SK-N-SH treated with all-trans-retinoic acid at 6 μM for 48 hours (cell line): ENCODE data around the gene OPRL1.

Experiments
- ATAC-seq: fragments of 200-7000 bp; cut with Tn5 transposase; 3 replicates; pipeline ENCODE4 v1.9.1; 2020; ENCODE audit warnings: mild to moderate bottlenecking, moderate library complexity
- ARNTL ChIP-seq: fragments of 450-650 bp; formaldehyde crosslinking; IDR thresholded peaks from 2 replicates; pipeline ENCODE4 v1.5.0; 2020; ENCODE audit warnings: low read depth, mild to moderate bottlenecking, moderate library complexity, borderline replicate concordance
- BACH2 ChIP-seq: fragments of 250-450 bp; sonication (Bioruptor Pico); IDR thresholded peaks from 2 replicates; pipeline ENCODE4 v1.9.0; 2021; ENCODE audit warnings: mild to moderate bottlenecking, borderline replicate concordance
- CSDC2 ChIP-seq: fragments of 250-450 bp; sonication (Bioruptor Pico); IDR thresholded peaks from 2 replicates; pipeline ENCODE4 v1.5.0; 2020; ENCODE audit warnings: mild to moderate bottlenecking, moderate library complexity
- GLIS3 ChIP-seq: fragments of 250-450 bp; sonication (Bioruptor Pico); IDR thresholded peaks from 2 replicates; pipeline ENCODE4 v1.5.0; 2020; ENCODE audit warnings: mild to moderate bottlenecking, moderate library complexity
- ISL1 ChIP-seq: fragments of 250-450 bp; sonication (Bioruptor Pico); IDR thresholded peaks from 2 replicates; pipeline ENCODE4 v2.1.2; 2022; ENCODE audit warnings: mild to moderate bottlenecking, moderate library complexity
- OSR1 ChIP-seq: fragments of 250-450 bp; sonication (Bioruptor Pico); IDR thresholded peaks from 2 replicates; pipeline ENCODE4 v1.8.0; 2022; ENCODE audit warnings: moderate library complexity, mild to moderate bottlenecking, inconsistent platforms
- RARB ChIP-seq: fragments of 250-450 bp; sonication (Bioruptor Pico); IDR thresholded peaks from 2 replicates; pipeline ENCODE4 v1.8.0; 2021; ENCODE audit warnings: mild to moderate bottlenecking, moderate library complexity
- SNAI2 ChIP-seq: fragments of 250-450 bp; sonication (Bioruptor Pico); IDR thresholded peaks from 2 replicates; pipeline ENCODE4 v1.5.0; 2020; ENCODE audit warnings: mild to moderate bottlenecking, moderate library complexity
- TCF4 ChIP-seq: fragments of 250-450 bp; sonication (Bioruptor Pico); IDR thresholded peaks from 2 replicates; pipeline ENCODE4 v1.8.0; 2021; ENCODE audit warnings: mild to moderate bottlenecking, moderate library complexity, borderline replicate concordance
- TOX ChIP-seq: fragments of 250-450 bp; sonication (Bioruptor Pico); IDR thresholded peaks from 2 replicates; pipeline ENCODE4 v1.8.0; 2021; ENCODE audit warnings: mild to moderate bottlenecking, moderate library complexity, borderline replicate concordance
- ZC3H10 ChIP-seq: fragments of 250-450 bp; sonication (Bioruptor Pico); IDR thresholded peaks from 2 replicates; pipeline ENCODE4 v1.5.1; 2021; ENCODE audit warnings: mild to moderate bottlenecking, moderate library complexity
- ZFP3 ChIP-seq: fragments of 250-450 bp; sonication (Bioruptor Pico); IDR thresholded peaks from 2 replicates; pipeline ENCODE4 v1.5.0; 2020; ENCODE audit warnings: mild to moderate bottlenecking, moderate library complexity
- ZNF8 ChIP-seq: fragments of 450-650 bp; formaldehyde crosslinking; IDR thresholded peaks from 2 replicates; pipeline ENCODE4 v1.5.0; 2020; ENCODE audit warnings: mild to moderate bottlenecking, moderate library complexity
- TF ChIP-seq, protein P1 (sequence below): fragments of 250-450 bp; sonication (Bioruptor Pico); IDR thresholded peaks from 2 replicates; pipeline ENCODE4 v1.8.0; 2020; ENCODE audit warnings: mild to moderate bottlenecking, moderate library complexity, borderline replicate concordance
- TF ChIP-seq, protein P2 (sequence below): fragments of 250-450 bp; sonication (Bioruptor Pico); IDR thresholded peaks from 2 replicates; pipeline ENCODE4 v1.8.0; 2021; ENCODE audit warnings: low read depth, mild to moderate bottlenecking, moderate library complexity, borderline replicate concordance
- TF ChIP-seq, protein P3 (sequence below): fragments of 250-450 bp; sonication (Bioruptor Pico); IDR thresholded peaks from 2 replicates; pipeline ENCODE4 v1.5.1; 2020; ENCODE audit warnings: low read depth, mild to moderate bottlenecking, moderate library complexity
- TF ChIP-seq, protein P4 (sequence below): fragments of 250-450 bp; sonication (Bioruptor Pico); IDR thresholded peaks from 2 replicates; pipeline ENCODE4 v1.5.0; 2020; ENCODE audit warnings: mild to moderate bottlenecking, moderate library complexity
- TF ChIP-seq, protein P5 (sequence below): fragments of 250-450 bp; sonication (Bioruptor Pico); IDR thresholded peaks from 2 replicates; pipeline ENCODE4 v1.5.1; 2021; ENCODE audit warnings: mild to moderate bottlenecking, moderate library complexity

The OPRL1 gene

DNA sequence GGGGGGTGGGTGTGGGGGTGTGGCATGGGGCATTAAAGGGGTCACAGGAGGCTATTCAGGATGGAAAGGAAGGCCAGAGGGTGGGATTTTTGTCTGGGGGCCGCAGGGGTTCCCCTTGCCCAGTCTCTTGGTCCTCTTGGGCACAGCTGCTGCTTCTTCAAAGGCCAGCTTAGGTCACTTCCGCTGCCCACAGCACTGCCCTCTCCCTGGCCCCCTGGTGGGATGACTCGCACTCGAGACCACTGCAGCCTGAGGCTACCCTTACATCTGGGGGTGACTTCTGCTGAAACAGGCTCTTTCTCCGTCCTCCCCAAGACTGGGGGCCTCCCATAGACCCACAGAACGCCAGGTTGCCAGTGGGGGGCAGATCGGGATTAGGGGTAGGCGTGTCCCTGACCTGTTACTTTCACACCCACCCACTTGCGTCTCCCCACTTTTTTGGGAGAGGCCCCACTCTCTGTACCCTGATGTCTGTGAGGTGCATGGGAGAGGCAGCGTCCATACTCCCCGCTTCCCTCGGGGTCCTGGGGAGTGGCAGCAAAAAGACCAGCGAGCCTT lies 3.0 kb downstream of the OPRL1 start:
- ATAC-seq, result no peak
- no peak for TF ChIP-seq BACH2 (CRISPR knock-in tag)
- TF ChIP-seq GLIS3, result no peak
- no peak for TF ChIP-seq ISL1 (CRISPR knock-in tag)
- TF ChIP-seq, protein P1, sequence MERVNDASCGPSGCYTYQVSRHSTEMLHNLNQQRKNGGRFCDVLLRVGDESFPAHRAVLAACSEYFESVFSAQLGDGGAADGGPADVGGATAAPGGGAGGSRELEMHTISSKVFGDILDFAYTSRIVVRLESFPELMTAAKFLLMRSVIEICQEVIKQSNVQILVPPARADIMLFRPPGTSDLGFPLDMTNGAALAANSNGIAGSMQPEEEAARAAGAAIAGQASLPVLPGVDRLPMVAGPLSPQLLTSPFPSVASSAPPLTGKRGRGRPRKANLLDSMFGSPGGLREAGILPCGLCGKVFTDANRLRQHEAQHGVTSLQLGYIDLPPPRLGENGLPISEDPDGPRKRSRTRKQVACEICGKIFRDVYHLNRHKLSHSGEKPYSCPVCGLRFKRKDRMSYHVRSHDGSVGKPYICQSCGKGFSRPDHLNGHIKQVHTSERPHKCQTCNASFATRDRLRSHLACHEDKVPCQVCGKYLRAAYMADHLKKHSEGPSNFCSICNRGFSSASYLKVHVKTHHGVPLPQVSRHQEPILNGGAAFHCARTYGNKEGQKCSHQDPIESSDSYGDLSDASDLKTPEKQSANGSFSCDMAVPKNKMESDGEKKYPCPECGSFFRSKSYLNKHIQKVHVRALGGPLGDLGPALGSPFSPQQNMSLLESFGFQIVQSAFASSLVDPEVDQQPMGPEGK (CRISPR knock-in tag), result no peak
- no peak for TF ChIP-seq ZFP3 (CRISPR knock-in tag)
- TF ChIP-seq ZNF8 (CRISPR knock-in tag), result no peak
- no peak for TF ChIP-seq TOX
- no peak for TF ChIP-seq ARNTL
- TF ChIP-seq SNAI2 (CRISPR knock-in tag), result no peak
- TF ChIP-seq, protein P2, sequence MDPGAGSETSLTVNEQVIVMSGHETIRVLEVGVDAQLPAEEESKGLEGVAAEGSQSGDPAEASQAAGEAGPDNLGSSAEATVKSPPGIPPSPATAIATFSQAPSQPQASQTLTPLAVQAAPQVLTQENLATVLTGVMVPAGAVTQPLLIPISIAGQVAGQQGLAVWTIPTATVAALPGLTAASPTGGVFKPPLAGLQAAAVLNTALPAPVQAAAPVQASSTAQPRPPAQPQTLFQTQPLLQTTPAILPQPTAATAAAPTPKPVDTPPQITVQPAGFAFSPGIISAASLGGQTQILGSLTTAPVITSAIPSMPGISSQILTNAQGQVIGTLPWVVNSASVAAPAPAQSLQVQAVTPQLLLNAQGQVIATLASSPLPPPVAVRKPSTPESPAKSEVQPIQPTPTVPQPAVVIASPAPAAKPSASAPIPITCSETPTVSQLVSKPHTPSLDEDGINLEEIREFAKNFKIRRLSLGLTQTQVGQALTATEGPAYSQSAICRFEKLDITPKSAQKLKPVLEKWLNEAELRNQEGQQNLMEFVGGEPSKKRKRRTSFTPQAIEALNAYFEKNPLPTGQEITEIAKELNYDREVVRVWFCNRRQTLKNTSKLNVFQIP (CRISPR knock-in tag), result no peak
- TF ChIP-seq, protein P3, sequence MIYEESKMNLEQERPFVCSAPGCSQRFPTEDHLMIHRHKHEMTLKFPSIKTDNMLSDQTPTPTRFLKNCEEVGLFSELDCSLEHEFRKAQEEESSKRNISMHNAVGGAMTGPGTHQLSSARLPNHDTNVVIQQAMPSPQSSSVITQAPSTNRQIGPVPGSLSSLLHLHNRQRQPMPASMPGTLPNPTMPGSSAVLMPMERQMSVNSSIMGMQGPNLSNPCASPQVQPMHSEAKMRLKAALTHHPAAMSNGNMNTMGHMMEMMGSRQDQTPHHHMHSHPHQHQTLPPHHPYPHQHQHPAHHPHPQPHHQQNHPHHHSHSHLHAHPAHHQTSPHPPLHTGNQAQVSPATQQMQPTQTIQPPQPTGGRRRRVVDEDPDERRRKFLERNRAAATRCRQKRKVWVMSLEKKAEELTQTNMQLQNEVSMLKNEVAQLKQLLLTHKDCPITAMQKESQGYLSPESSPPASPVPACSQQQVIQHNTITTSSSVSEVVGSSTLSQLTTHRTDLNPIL, result no peak
- TF ChIP-seq, protein P4, sequence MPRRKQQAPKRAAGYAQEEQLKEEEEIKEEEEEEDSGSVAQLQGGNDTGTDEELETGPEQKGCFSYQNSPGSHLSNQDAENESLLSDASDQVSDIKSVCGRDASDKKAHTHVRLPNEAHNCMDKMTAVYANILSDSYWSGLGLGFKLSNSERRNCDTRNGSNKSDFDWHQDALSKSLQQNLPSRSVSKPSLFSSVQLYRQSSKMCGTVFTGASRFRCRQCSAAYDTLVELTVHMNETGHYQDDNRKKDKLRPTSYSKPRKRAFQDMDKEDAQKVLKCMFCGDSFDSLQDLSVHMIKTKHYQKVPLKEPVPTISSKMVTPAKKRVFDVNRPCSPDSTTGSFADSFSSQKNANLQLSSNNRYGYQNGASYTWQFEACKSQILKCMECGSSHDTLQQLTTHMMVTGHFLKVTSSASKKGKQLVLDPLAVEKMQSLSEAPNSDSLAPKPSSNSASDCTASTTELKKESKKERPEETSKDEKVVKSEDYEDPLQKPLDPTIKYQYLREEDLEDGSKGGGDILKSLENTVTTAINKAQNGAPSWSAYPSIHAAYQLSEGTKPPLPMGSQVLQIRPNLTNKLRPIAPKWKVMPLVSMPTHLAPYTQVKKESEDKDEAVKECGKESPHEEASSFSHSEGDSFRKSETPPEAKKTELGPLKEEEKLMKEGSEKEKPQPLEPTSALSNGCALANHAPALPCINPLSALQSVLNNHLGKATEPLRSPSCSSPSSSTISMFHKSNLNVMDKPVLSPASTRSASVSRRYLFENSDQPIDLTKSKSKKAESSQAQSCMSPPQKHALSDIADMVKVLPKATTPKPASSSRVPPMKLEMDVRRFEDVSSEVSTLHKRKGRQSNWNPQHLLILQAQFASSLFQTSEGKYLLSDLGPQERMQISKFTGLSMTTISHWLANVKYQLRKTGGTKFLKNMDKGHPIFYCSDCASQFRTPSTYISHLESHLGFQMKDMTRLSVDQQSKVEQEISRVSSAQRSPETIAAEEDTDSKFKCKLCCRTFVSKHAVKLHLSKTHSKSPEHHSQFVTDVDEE (CRISPR knock-in tag), result no peak
- TF ChIP-seq RARB (CRISPR knock-in tag), result no peak
- TF ChIP-seq, protein P5, sequence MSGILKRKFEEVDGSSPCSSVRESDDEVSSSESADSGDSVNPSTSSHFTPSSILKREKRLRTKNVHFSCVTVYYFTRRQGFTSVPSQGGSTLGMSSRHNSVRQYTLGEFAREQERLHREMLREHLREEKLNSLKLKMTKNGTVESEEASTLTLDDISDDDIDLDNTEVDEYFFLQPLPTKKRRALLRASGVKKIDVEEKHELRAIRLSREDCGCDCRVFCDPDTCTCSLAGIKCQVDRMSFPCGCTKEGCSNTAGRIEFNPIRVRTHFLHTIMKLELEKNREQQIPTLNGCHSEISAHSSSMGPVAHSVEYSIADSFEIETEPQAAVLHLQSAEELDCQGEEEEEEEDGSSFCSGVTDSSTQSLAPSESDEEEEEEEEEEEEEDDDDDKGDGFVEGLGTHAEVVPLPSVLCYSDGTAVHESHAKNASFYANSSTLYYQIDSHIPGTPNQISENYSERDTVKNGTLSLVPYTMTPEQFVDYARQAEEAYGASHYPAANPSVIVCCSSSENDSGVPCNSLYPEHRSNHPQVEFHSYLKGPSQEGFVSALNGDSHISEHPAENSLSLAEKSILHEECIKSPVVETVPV (CRISPR knock-in tag), result no peak

DNA sequence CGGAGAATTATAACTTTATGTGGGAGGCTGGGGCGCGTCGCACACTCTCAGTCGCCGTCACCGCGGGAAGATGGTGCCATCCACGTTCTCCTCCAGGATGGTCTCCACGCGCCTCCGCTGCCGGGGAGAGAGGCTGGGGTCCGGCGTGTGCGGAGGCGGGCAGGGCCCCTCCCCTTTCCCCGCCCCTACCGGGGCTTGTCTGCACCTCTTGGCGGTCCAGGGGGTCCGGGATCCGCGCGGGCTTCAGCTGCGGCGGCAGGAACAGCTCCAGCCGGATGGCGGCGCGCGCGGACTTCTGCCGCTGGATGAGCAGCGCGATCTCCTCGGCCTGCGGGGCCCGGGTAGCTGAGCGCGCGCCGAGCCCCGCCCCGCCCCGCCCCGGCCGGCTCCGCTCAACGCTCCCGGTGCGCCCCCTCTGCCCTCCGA lies 3.5 kb downstream of the OPRL1 start:
- ATAC-seq, result peak; percentile 79
- TF ChIP-seq TOX, result no peak

DNA sequence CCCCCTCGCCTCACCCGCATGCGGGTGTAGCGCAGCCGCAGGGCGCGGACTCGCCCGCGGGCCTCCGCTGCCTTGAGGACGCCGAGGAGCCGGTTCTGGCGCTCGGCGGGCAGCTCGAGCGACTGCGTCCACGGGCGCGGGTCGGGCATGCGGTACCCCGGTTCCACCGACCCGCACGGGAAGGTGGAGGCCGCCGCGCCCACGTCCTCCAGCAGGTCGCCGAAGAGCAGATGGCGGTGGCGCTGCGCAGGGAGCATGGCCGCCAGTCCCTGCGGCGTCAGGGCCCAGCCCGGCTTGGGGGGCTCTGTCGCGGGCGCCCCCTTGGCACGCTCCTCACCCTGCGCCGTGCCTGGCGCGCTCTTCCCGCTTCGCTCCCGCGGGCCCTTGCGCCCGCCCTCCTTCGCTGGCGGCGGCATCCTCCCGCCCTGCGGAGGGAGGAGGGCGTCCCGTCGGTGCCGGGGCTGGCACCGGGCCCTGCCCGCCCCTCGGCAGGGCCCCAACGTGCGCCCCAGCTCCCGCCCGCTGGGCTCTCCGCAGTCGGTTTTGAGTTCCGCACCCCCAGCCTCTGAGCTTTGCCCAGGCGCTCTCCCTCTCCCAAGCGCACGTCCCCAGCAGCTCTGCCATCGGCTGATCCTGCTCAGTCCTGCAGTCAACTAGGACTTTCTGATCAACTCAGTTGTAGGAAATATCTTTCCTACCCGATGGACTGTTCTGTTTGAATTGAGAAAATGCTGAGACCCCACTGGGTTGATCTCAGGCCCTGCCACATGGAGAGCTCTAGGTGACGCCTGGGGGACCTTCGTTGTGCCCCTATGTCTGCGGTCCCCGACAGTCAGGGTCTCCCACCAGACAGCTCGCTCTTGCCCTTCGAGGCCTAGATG lies 4.2 kb downstream of the OPRL1 start, which contains the start of gene LKAAEAR1:
TSS of gene LKAAEAR1 (minus strand) at position 595 of the 881 bp plus-strand sequence. CDS start at position 416, 179 bp downstream.
- TF ChIP-seq GLIS3, result no peak
- TF ChIP-seq BACH2 (CRISPR knock-in tag), result no peak
- TF ChIP-seq, protein P1 (CRISPR knock-in tag), result no peak
- TF ChIP-seq, protein P3, result no peak
- TF ChIP-seq, protein P2 (CRISPR knock-in tag), result no peak
- no peak for TF ChIP-seq ZC3H10
- TF ChIP-seq TOX, result no peak
- no peak for TF ChIP-seq TCF4 (CRISPR knock-in tag)
- TF ChIP-seq OSR1, result no peak
- TF ChIP-seq ZNF8 (CRISPR knock-in tag), result no peak
- no peak for TF ChIP-seq SNAI2 (CRISPR knock-in tag)
- no peak for TF ChIP-seq CSDC2 (CRISPR knock-in tag)
- TF ChIP-seq, protein P5 (CRISPR knock-in tag), result no peak
- no peak; the same call in 1 of the 3 replicates for ATAC-seq
